ENCODE results near the gene CEL.

CEL gene

GRCh38 chr9:133103987-133104505 is 42.3 kb downstream of the CEL start:
- DNase-seq (ENCODE audit: extremely low read depth, low read depth), result no peak
- no peak for TF ChIP-seq CTCF (IDR thresholded peaks at IDR 0.05; ENCODE audit: low read depth, low read length)

- TF ChIP-seq CTCF (IDR thresholded peaks at IDR 0.05; ENCODE audit: low read depth, low read length), result no peak
Measured at GRCh38 chr9:133104718-133105460, 43.1 kb downstream of the CEL start.

GRCh38 chr9:133105461-133105770 is 43.6 kb downstream of the CEL start:
- no peak for TF ChIP-seq CTCF (IDR thresholded peaks at IDR 0.05; ENCODE audit: low read depth, low read length)
- DNase-seq (ENCODE audit: extremely low read depth, low read depth), result no peak

More at GRCh38 chr9:133104718-133105460, 43.1 kb downstream of the CEL start:
- DNase-seq (ENCODE audit: extremely low read depth, low read depth), result no peak

- DNase-seq (ENCODE audit: extremely low read depth, low read depth), result no peak
- TF ChIP-seq CTCF (IDR thresholded peaks at IDR 0.05; ENCODE audit: low read depth, low read length), result no peak
Measured at GRCh38 chr9:133106511-133107244, 44.9 kb downstream of the CEL start.

- TF ChIP-seq CTCF (IDR thresholded peaks at IDR 0.05; ENCODE audit: low read depth, low read length), result no peak
- DNase-seq (ENCODE audit: extremely low read depth, low read depth), result no peak
Measured at GRCh38 chr9:133107245-133107722, 45.5 kb downstream of the CEL start.

DNA sequence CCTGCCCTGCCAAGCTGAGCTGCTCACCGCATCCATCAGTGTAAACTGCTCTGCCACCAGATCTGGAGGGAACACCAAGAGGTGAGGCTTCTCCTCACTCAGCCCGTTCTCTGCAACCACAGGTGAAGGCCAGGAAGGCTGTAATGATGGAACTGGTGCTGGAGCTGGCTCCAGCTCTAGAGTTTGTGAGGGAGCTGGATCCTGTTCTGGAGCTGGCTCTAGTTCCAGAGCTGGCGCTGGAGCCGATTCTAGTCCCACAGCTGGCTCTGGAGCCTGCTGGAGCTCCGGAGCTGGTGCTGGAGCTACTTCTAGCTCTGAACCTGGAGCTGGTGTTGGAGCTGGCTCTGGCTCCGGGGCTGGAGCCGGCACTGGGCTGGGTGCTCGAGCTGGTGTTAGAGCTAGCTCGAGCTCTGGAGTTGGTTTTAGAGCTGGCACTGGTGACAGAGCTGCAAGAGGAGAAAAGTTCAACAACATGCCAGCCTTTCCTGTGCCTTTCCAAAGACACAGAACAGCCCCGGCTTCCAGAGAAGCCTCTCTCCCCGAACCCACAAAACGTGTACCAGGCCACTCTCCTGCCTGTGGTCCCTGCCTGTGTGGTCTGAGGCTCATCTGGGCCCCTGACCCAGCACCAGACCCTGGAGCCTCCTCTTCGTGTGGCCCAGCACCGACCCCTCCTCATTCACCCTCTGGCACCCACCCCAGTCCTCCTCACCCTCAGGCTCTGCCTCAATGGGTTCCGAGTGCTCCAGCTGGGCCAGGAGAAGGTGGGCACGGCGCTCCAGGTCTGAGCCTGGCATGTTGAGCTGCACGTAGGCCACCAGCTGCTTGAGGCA is 46.4 kb downstream of the CEL start:
- no peak for DNase-seq (ENCODE audit: extremely low read depth, low read depth)
- no peak for TF ChIP-seq CTCF (IDR thresholded peaks at IDR 0.05; ENCODE audit: low read depth, low read length)
